GM12878 (cell line): ENCODE results near the gene MTCH2. TPM values are rescaled to one million over a fixed set of nuclear protein-coding genes. Genes with fewer than 3 reads are reported as not detected.

Experiments
- CBFB ChIP-seq: IDR thresholded peaks from 2 replicates; pipeline ENCODE4 v1.6.1; 2016; ENCODE audit warnings: antibody characterized with exemption, low read depth
- CBX3 ChIP-seq: fragments of 200-600 bp; sonication (generic); IDR thresholded peaks from 2 replicates; pipeline ENCODE4 v1.6.1; 2016; ENCODE audit warnings: low read depth, borderline replicate concordance
- CHD1 ChIP-seq: IDR thresholded peaks from 2 replicates; pipeline ENCODE4 v1.6.1; 2012; ENCODE audit warnings: low read depth, low read length, improper control_type of control experiment
- CUX1 ChIP-seq: IDR thresholded peaks from 2 replicates; pipeline ENCODE4 v1.6.1; 2012; ENCODE audit warnings: improper control_type of control experiment, low read depth, low read length; ENCODE audit not compliant: insufficient replicate concordance
- E2F4 ChIP-seq: IDR thresholded peaks from 2 replicates; pipeline ENCODE4 v1.6.1; 2012; ENCODE audit warnings: low read depth, low read length, improper control_type of control experiment
- EED ChIP-seq: sonication (generic); IDR thresholded peaks from 2 replicates; pipeline ENCODE4 v1.6.1; 2016; ENCODE audit warnings: antibody characterized with exemption, low read depth
- ELK1 ChIP-seq: IDR thresholded peaks from 2 replicates; pipeline ENCODE4 v1.6.1; 2012; ENCODE audit warnings: low read depth, low read length, improper control_type of control experiment
- ESRRA ChIP-seq: IDR thresholded peaks from 2 replicates; pipeline ENCODE4 v1.6.1; 2012; ENCODE audit warnings: mild to moderate bottlenecking, low read length, improper control_type of control experiment
- KAT2A ChIP-seq: conservative IDR thresholded peaks from 2 replicates; pipeline ENCODE4 v1.6.1; 2011; ENCODE audit warnings: low read depth, low read length; ENCODE audit not compliant: control insufficient read depth
- MEF2A ChIP-seq: IDR thresholded peaks from 2 replicates; pipeline ENCODE4 v1.6.1; 2011; ENCODE audit warnings: low read depth, mild to moderate bottlenecking, low read length, moderate library complexity; ENCODE audit not compliant: insufficient read depth
- MYC ChIP-seq: IDR thresholded peaks from 2 replicates; pipeline ENCODE4 v1.6.1; 2011; ENCODE audit warnings: mild to moderate bottlenecking, low read length, moderate library complexity, inconsistent platforms; ENCODE audit not compliant: insufficient read depth, insufficient replicate concordance, insufficient read length, severe bottlenecking
- PBX3 ChIP-seq: IDR thresholded peaks from 2 replicates; pipeline ENCODE4 v1.6.1; 2011; ENCODE audit warnings: mild to moderate bottlenecking, low read depth, low read length, moderate library complexity; ENCODE audit not compliant: insufficient replicate concordance
- SKIL ChIP-seq: fragments of 450-650 bp; IDR thresholded peaks from 2 replicates; pipeline ENCODE4 v1.6.1; 2017; ENCODE audit warnings: mild to moderate bottlenecking, low read depth, inconsistent platforms; ENCODE audit not compliant: poor library complexity, severe bottlenecking
- SREBF1 ChIP-seq: IDR thresholded peaks from 2 replicates; pipeline ENCODE4 v1.6.1; 2012; ENCODE audit warnings: mild to moderate bottlenecking, low read length
- USF2 ChIP-seq: IDR thresholded peaks from 2 replicates; pipeline ENCODE4 v1.6.1; 2011; ENCODE audit warnings: low read depth, low read length, improper control_type of control experiment, borderline replicate concordance
- ZNF384 ChIP-seq: IDR thresholded peaks from 2 replicates; pipeline ENCODE4 v1.6.1; 2012; ENCODE audit warnings: low read depth, mild to moderate bottlenecking, low read length, improper control_type of control experiment, borderline replicate concordance
- ZNF622 ChIP-seq: fragments of 450-650 bp; IDR thresholded peaks from 2 replicates; pipeline ENCODE4 v1.6.1; 2017; ENCODE audit warnings: mild to moderate bottlenecking, inconsistent platforms
- polyA plus RNA-seq, 11 experiments: library from polyadenylated mRNA; depleted of rRNA in 4 of 11; unstranded in 6 of 11; stranded (reverse) in 5 of 11; fragments of >200 nt; fragmentation: Nextera tagmentation in 4 of 11; fragmentation: Illumina TruSeq in 1 of 11; extraction: Ambion mirVana in 4 of 11; extraction: Trizol in 1 of 11; gene quantifications; 1 replicate in 1 of 11; 2 replicates in 10 of 11; pipeline versions ENCODE4 v1.2.1 to v1.2.3, GENCODE V29; 2011 to 2016; ENCODE audit warnings: inconsistent platforms in 2 of 11, missing spikeins in 2 of 11, low read depth in 1 of 11
- total RNA-seq, 4 experiments: library from RNA; depleted of rRNA in 3 of 4; stranded (reverse); fragments of >200 nt in 3 of 4; fragmentation: Illumina TruSeq in 1 of 4; extraction: Trizol in 1 of 4; gene quantifications; 2 replicates each; pipeline versions ENCODE4 v1.2.1 to v1.2.3, GENCODE V29; 2013 to 2021

MTCH2 gene
- total and polyA plus RNA-seq, 10 of the 15 experiments (the other 5 are each of a cell fraction or from before 2014, with no cell fraction given): 72.4 to 341 (median 144) TPM

- TF ChIP-seq SKIL (no peak), KAT2A (no peak), ELK1 (0 out of 2 replicates have a peak, but pooled peaks have one; percentile 25), CBX3 (no peak), E2F4 (no peak), CBFB (peak; percentile 59; the same call in 1 of the 2 replicates), ESRRA (peak; percentile 97), CUX1 (no peak), ZNF384 (no peak), ZNF622 (no peak), MEF2A (no peak), SREBF1 (no peak), PBX3 (peak; percentile 51), CHD1 (peak; percentile 82; the same call in 1 of the 2 replicates), EED (no peak), USF2 (peak; percentile 84), MYC (peak; percentile 29)
These were observed at the start of gene MTCH2 (continued) for GRCh38 chr11:47642099-47642855.
